GM12891 (cell line): Measurements from ENCODE around the gene PPP1R7.

ENCODE experiments used
- DNase-seq: peaks from one replicate; pipeline ENCODE4 v3.0.0; 2011; ENCODE audit warnings: low spot score; ENCODE audit not compliant: insufficient read length
- FAIRE-seq: peaks from 2 replicates; lab custom pipeline; 2011; peaks lifted over from hg19 to GRCh38; lab: Jason Lieb, UNC
- PAX5 ChIP-seq: IDR thresholded peaks from 2 replicates; pipeline ENCODE4 v1.6.1; 2011; ENCODE audit warnings: low read length, moderate library complexity, mild to moderate bottlenecking; ENCODE audit not compliant: insufficient read depth, severe bottlenecking
- POLR2A ChIP-seq: IDR thresholded peaks from 2 replicates; pipeline ENCODE4 v1.6.1; 2011; ENCODE audit warnings: low read depth, low read length, control low read depth
- POLR2AphosphoS5 ChIP-seq: IDR thresholded peaks from 2 replicates; pipeline ENCODE4 v1.6.1; 2011; ENCODE audit warnings: low read depth, low read length, control low read depth
- POU2F2 ChIP-seq: IDR thresholded peaks from 2 replicates; pipeline ENCODE4 v1.6.1; 2011; ENCODE audit warnings: low read depth, mild to moderate bottlenecking, control low read depth, low read length, moderate library complexity
- SPI1 ChIP-seq: IDR thresholded peaks from 2 replicates; pipeline ENCODE4 v1.6.1; 2011; ENCODE audit warnings: low read depth, low read length, control low read depth
- TAF1 ChIP-seq: IDR thresholded peaks from 2 replicates; pipeline ENCODE4 v1.6.1; 2011; ENCODE audit warnings: low read depth, low read length, control low read depth

The PPP1R7 gene

GRCh38 chr2:241137276-241138190 lies 12.7 kb upstream of the PPP1R7 start:
- FAIRE-seq (no peak), DNase-seq (no peak)
- no peak for TF ChIP-seq POU2F2
- TF ChIP-seq POLR2A = no peak
- no peak for TF ChIP-seq TAF1
- TF ChIP-seq POLR2AphosphoS5 = no peak
- no peak for TF ChIP-seq SPI1
- no peak for TF ChIP-seq PAX5

GRCh38 chr2:241138471-241138870 lies 11.8 kb upstream of the PPP1R7 start:
- TF ChIP-seq SPI1 (no peak), POLR2AphosphoS5 (no peak), POLR2A (no peak), PAX5 (no peak), POU2F2 (no peak), TAF1 (no peak)
- no peak for FAIRE-seq
- no peak for DNase-seq

GRCh38 chr2:241139531-241140444 lies 10.5 kb upstream of the PPP1R7 start:
- DNase-seq (no peak), FAIRE-seq (no peak)
- no peak for TF ChIP-seq PAX5
- no peak for TF ChIP-seq SPI1
- TF ChIP-seq POU2F2 = no peak
- TF ChIP-seq POLR2A = no peak
- TF ChIP-seq TAF1 = no peak
- TF ChIP-seq POLR2AphosphoS5 = no peak

GRCh38 chr2:241140445-241140840 lies 9.8 kb upstream of the PPP1R7 start:
- TF ChIP-seq SPI1 (no peak), POU2F2 (no peak), POLR2AphosphoS5 (no peak)
- FAIRE-seq (no peak), DNase-seq (no peak)

DNA sequence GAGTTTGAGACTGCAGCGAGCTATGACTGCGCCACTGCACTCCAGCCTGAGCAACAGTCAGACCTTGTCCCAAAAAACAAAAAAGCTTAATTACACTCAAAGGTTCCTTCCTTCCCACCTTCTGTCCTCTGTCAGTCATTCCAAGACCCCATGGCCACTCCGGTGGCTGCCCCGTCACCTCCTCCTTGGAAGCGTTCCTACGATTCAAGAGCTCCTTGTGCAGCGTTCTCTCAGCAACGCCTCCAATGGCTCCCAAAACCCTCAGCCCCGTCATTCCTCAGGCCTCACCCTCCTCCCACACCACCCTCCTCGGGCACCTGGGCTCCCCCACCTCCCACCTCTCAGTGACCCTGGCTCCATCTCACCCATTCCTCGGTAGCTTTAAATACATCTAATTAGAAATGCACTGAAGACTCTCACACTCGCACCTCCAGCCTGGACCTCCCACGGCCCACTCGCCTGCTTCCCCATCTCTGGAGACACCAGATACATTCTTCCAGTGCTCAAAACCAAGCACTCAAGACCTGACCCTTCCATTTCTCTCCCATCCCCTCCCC lies 9.0 kb upstream of the PPP1R7 start:
- DNase-seq (no peak), FAIRE-seq (no peak)
- no peak for TF ChIP-seq TAF1
- no peak for TF ChIP-seq POLR2AphosphoS5
- TF ChIP-seq POLR2A = no peak
- TF ChIP-seq POU2F2 = no peak
- TF ChIP-seq SPI1 = no peak
- no peak for TF ChIP-seq PAX5

DNA sequence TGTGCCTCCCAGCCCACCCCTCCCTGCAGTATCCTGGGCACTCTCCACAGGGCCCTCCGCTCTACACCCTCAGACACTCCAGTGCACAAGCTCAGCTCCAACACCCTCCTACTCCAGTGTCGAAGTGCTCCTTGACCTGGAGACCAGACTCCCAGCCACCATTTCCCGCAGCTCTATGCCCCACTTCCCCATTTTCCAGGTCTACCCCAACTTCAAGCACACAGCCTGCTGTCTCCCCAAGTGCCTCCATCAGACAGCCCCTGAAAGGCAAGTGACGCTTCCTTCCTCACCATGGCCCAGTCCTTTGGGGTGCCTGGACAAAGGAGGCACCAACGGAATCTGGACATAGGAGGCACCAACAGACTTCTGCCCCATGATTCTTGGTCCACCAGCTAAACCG lies 8.2 kb upstream of the PPP1R7 start:
- TF ChIP-seq TAF1 = no peak
- TF ChIP-seq POLR2A = no peak
- peak; percentile 20; the same call in 1 of the 2 replicates for TF ChIP-seq SPI1
- TF ChIP-seq POLR2AphosphoS5 = no peak
- FAIRE-seq (no peak), DNase-seq (no peak)

DNA sequence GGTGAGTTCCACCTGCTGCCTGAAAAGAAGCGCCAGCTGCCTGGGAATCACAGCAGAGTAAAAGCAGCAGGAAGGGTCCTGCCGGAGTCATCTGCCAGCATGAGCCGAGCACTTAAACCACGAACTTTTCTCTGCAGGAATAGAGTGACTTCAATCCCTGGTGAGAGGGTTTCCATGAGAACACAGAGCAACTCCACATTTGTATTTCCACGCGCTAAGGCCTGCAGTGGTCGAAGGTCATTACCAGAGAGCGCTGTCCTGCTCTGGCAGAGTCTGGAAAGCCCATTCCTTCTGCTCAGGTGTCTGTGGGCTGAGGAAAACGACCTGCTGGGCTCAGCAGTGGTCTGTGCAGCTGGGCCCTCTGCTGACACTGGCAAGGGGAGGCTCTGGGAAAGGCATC lies 7.7 kb upstream of the PPP1R7 start:
- DNase-seq = no peak
- TF ChIP-seq SPI1 (no peak), POLR2A (no peak), POU2F2 (no peak), POLR2AphosphoS5 (no peak)
- FAIRE-seq = no peak

- no peak for FAIRE-seq
- TF ChIP-seq POLR2A (no peak), SPI1 (peak; percentile 56)
- DNase-seq = no peak
Observed at GRCh38 chr2:241146286-241146685, 4.0 kb upstream of the PPP1R7 start.

DNA sequence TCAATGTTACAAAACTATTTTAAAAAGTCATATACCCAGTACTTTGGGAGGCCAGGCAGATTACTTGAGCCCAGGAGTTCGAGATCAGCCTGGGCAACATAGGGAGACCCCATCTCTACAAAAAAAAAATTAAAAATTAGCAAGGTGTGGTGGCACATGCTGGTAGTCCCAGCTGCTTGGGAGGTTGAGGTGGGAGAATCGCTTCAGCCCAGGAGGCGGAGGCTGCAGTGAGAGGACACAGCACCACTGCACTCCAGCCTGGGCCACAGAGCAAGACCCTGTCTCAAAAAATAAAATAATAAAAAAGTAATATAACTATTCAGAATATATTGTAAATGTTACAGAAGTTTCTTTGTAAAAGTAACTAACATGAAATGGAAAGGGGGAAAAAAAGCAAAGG lies 2.9 kb upstream of the PPP1R7 start:
- TF ChIP-seq POLR2AphosphoS5 (no peak), SPI1 (no peak), POU2F2 (no peak), POLR2A (no peak), PAX5 (no peak), TAF1 (no peak)
- no peak for FAIRE-seq
- DNase-seq = no peak
